ENCODE data around the gene SLC16A4. TPM values are rescaled to one million over a fixed set of nuclear protein-coding genes. Genes with fewer than 3 reads are reported as not detected.

Gene SLC16A4
- total RNA-seq, 4 donors from 2014 or later = 10.5 to 16.9 (median 15.2) TPM

DNA sequence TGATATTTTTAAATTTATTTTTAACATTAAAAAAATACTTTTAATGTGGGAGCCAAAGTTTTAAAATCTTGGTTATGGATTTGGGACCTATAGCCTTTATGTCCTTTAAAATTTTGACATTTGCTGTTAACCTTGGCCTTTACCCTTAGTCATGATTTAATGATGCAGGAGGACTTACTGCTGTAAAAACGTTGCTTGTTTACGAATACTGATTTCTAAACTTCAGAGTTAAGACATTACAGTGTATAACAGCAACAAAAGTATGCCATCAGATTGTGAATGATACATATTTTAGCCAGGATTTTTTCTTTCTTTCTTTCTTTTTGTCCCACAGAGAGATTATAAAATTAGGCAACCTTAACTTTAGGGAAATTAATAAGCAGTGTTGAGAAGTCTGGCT lies 42.8 kb downstream of the SLC16A4 start:
- no peaks in the 10 kb centered on the region for H3K9me3 ChIP-seq
- 18 to 32% methylated on average over 2 of the region's 2 CpGs for WGBS, 2 donors (ENCODE audit: low coverage in 1 of 2)
- no peak for ATAC-seq
- H3K4me3 ChIP-seq = no peak overlapping the region
- peaks cover 18 to 87% (median 27%) of the 10 kb centered on the region in 3 donors for H3K4me1 ChIP-seq
- peaks cover 0 to 30% of the 10 kb centered on the region in 2 donors for H3K36me3 ChIP-seq
- no peak overlapping the region for H3K27ac ChIP-seq
- H3K27me3 ChIP-seq = no peaks in the 10 kb centered on the region
- TF ChIP-seq CTCF (IDR thresholded peaks at IDR 0.05) (no peak), POLR2AphosphoS5 (IDR thresholded peaks at IDR 0.05) (no peak), POLR2A (IDR thresholded peaks at IDR 0.05) (no peak), EP300 (IDR thresholded peaks at IDR 0.05) (no peak)

DNA sequence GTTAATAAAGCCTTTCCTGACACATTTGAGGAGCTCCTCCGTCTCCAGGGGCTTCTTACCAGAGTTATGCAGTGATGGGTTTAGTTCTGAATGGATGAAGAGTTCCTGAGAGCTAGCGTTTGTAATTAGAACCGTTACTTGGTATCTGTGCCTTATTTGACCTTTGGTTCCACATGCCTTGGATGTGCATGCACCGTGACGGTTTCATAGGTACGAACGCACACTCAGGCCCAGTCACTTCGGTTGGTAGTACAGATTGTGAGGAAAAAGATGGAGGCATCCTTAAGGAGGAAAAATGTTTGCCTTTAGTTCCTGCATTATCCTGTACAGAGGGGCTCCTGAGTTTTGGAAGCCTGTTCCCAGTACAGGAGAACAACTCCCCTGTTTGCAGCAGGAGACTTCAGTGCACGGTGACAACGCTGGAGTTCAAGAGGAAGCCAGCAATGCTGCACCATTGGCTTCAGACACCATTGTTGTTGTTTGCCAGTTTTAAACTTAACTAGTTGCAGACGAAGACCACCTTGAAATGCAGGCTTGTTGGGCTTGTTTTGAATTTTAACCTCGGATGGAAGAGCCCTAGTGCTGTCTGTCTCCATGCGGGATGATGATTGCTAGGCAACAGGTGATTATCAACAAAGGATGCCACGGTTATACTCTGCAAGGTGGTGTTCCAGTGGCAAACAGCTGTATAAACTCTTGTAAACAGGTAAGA lies 43.5 kb downstream of the SLC16A4 start:
- H3K27me3 ChIP-seq = no peaks in the 10 kb centered on the region
- 58 to 80% methylated on average over 8 to 11 of the region's 14 CpGs for WGBS, 2 donors (ENCODE audit: low coverage in 1 of 2)
- H3K36me3 ChIP-seq = peaks cover 0 to 28% of the 10 kb centered on the region in 2 donors
- H3K9me3 ChIP-seq = no peaks in the 10 kb centered on the region
- H3K27ac ChIP-seq = no peak overlapping the region
- no peak for ATAC-seq
- TF ChIP-seq EP300 (IDR thresholded peaks at IDR 0.05) (no peak), CTCF (IDR thresholded peaks at IDR 0.05) (no peak)
- no peak overlapping the region for H3K4me3 ChIP-seq
- H3K4me1 ChIP-seq = peaks cover 19 to 94% (median 27%) of the 10 kb centered on the region in 3 donors

DNA sequence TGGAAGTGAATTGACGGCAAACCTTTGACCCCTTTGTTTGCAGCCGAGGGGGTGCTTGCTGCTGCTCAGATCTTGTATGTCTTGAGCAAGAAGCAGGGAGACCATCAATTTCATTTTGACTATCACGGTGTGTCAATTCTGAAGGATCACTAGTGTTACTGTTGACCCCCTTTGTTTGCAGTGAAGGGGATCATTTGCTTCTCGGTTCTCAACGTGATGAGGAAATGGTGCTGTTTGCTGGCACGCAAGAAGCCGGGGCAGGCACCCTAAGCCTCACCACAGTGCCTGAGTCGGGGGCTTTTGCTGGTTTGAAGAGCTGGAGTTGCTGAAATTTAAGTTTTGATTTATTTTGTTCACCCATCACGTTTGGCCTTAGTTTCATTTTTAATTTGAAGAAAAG lies 44.1 kb downstream of the SLC16A4 start:
- H3K36me3 ChIP-seq = peaks cover 0 to 35% of the 10 kb centered on the region in 2 donors
- WGBS, 2 donors (ENCODE audit: low coverage in 1 of 2) = 49 to 54% methylated on average over 8 to 9 of the region's 9 CpGs
- H3K27ac ChIP-seq = no peak overlapping the region
- H3K27me3 ChIP-seq = no peaks in the 10 kb centered on the region
- no peak for TF ChIP-seq CTCF (IDR thresholded peaks at IDR 0.05)
- no peak for TF ChIP-seq EP300 (IDR thresholded peaks at IDR 0.05)
- TF ChIP-seq POLR2AphosphoS5 (IDR thresholded peaks at IDR 0.05) = no peak
- no peak for TF ChIP-seq POLR2A (IDR thresholded peaks at IDR 0.05)
- H3K4me1 ChIP-seq = peaks cover 25 to 100% (median 27%) of the 10 kb centered on the region in 3 donors
- H3K9me3 ChIP-seq = no peaks in the 10 kb centered on the region
- no peak for ATAC-seq
- H3K4me3 ChIP-seq = no peak overlapping the region

GRCh38 chr1:110345480-110345879 lies 45.3 kb downstream of the SLC16A4 start:
- no peaks in the 10 kb centered on the region for H3K27me3 ChIP-seq
- no peaks in the 10 kb centered on the region for H3K9me3 ChIP-seq
- TF ChIP-seq POLR2A (IDR thresholded peaks at IDR 0.05) (no peak), EP300 (IDR thresholded peaks at IDR 0.05) (no peak), CTCF (IDR thresholded peaks at IDR 0.05) (no peak), POLR2AphosphoS5 (IDR thresholded peaks at IDR 0.05) (no peak)
- ATAC-seq = no peak
- H3K4me3 ChIP-seq = no peak overlapping the region
- H3K27ac ChIP-seq = no peak overlapping the region
- 56 to 61% methylated on average over 3 of the region's 3 CpGs for WGBS, 2 donors (ENCODE audit: low coverage in 1 of 2)
- peaks cover 0 to 46% of the 10 kb centered on the region in 2 donors for H3K36me3 ChIP-seq
- H3K4me1 ChIP-seq = peaks cover 23 to 100% (median 35%) of the 10 kb centered on the region in 3 donors

DNA sequence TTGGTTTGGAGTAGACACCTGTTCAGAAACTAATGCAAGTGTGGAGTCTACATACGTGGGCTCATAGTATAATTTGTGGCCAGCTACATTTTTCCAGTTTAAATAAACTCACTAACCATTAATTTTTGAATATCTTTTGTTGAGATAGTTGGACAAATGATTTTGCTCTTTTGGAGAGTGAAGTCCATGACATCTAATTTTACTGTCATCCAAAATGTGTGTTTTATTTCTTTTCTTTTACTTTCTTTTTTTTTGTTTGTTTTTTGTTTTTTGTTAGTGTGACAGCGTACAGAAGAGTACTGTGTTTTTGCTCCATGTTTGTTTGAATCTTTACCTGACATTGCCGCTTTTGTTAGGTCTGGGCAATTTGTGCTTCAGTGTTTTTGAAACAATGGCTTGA lies 46.7 kb downstream of the SLC16A4 start:
- no peak for ATAC-seq
- no peak overlapping the region for H3K27ac ChIP-seq
- TF ChIP-seq POLR2A (IDR thresholded peaks at IDR 0.05) = no peak
- 69% methylated on average over 3 of the region's 3 CpGs for WGBS, 2 donors (ENCODE audit: low coverage in 1 of 2)
- no peaks in the 10 kb centered on the region for H3K9me3 ChIP-seq
- peaks cover 0 to 46% of the 10 kb centered on the region in 2 donors for H3K36me3 ChIP-seq
- no peaks in the 10 kb centered on the region for H3K27me3 ChIP-seq
- peaks cover 23 to 94% (median 38%) of the 10 kb centered on the region in 3 donors for H3K4me1 ChIP-seq
- H3K4me3 ChIP-seq = no peak overlapping the region

Data from gastroesophageal sphincter (tissue), 4 donors.